COLO668 (cell line): ENCODE measurements around the gene P2RX2.

ENCODE experiments used
- DNase-seq: peaks from one replicate; lab custom pipeline; 2025; ENCODE audit not compliant: unreplicated experiment; lab: John Stamatoyannopoulos, UW

Gene P2RX2

GRCh38 chr12:132660052-132660451 is 41.5 kb downstream of the P2RX2 start:
- DNase-seq, result no peak

- DNase-seq, result no peak
Measured at GRCh38 chr12:132660996-132661395, 42.4 kb downstream of the P2RX2 start.

GRCh38 chr12:132661972-132662371 is 43.4 kb downstream of the P2RX2 start:
- DNase-seq, result no peak

GRCh38 chr12:132662901-132663755 is 44.6 kb downstream of the P2RX2 start:
- DNase-seq, result no peak

GRCh38 chr12:132664206-132665148 is 45.9 kb downstream of the P2RX2 start:
- no peak for DNase-seq

- no peak for DNase-seq
Measured at GRCh38 chr12:132665149-132665491, 46.5 kb downstream of the P2RX2 start.

- no peak for DNase-seq
Measured at GRCh38 chr12:132665794-132666193, 47.2 kb downstream of the P2RX2 start.

GRCh38 chr12:132668191-132669088 is 49.9 kb downstream of the P2RX2 start:
- DNase-seq, result no peak

GRCh38 chr12:132669166-132669879 is 50.7 kb downstream of the P2RX2 start:
- DNase-seq, result no peak
